Ovary (tissue), 3 donors: ENCODE measurements around the gene CEMIP.

Experiments
- EP300 ChIP-seq: sonication (generic); formaldehyde crosslinking; IDR thresholded peaks from one replicate; pipeline ENCODE4 v1.6.1; 2017; ENCODE audit warnings: antibody characterized with exemption
- POLR2A ChIP-seq: fragments of 450-650 bp; IDR thresholded peaks from one replicate; pipeline ENCODE4 v1.6.1; 2017; ENCODE audit warnings: antibody characterized with exemption, mild to moderate bottlenecking, moderate library complexity
- TF ChIP-seq, protein P1 (sequence below), 3 donors: fragments of 450-650 bp in 2 of 3; fragments of 200-600 bp in 1 of 3; IDR thresholded peaks; one replicate each; pipeline versions ENCODE4 v1.5.1 to v1.8.0; 2016 to 2022; ENCODE audit warnings: antibody characterized with exemption in 3 of 3, mild to moderate bottlenecking in 1 of 3
- donor health status: DM: no; HTN: no; CAD: no.

DNA sequence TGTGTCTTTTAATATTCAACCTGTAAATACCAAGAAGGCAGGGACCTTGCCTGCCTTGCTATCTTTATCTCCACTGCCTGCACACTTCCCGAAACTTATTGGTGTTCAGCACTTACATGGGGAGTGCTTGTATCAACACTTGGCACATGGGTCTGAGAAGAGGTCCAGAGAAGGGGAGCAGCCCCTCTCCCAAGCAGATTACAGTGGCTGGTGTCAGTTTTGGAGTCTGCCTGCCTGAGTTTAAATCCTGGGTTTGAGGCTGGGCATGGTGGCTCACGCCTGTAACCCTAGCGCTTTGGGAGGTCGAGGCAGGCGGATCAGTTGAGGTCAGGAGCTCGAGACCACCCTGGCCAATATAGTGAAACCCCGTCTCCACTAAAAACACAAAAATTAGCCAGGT lies 190.1 kb downstream of the CEMIP start:
- TF ChIP-seq, protein P1, sequence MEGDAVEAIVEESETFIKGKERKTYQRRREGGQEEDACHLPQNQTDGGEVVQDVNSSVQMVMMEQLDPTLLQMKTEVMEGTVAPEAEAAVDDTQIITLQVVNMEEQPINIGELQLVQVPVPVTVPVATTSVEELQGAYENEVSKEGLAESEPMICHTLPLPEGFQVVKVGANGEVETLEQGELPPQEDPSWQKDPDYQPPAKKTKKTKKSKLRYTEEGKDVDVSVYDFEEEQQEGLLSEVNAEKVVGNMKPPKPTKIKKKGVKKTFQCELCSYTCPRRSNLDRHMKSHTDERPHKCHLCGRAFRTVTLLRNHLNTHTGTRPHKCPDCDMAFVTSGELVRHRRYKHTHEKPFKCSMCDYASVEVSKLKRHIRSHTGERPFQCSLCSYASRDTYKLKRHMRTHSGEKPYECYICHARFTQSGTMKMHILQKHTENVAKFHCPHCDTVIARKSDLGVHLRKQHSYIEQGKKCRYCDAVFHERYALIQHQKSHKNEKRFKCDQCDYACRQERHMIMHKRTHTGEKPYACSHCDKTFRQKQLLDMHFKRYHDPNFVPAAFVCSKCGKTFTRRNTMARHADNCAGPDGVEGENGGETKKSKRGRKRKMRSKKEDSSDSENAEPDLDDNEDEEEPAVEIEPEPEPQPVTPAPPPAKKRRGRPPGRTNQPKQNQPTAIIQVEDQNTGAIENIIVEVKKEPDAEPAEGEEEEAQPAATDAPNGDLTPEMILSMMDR (IDR thresholded peaks at IDR 0.05): no peak
- TF ChIP-seq POLR2A (no peak), EP300 (no peak)
